ENCODE results near the gene SLC35G2.
"Not testable (repeated sequence)": the region's sequence is repeated elsewhere in the genome, so short reads cannot be mapped to it uniquely, and the experiment has no call there.

DNA sequence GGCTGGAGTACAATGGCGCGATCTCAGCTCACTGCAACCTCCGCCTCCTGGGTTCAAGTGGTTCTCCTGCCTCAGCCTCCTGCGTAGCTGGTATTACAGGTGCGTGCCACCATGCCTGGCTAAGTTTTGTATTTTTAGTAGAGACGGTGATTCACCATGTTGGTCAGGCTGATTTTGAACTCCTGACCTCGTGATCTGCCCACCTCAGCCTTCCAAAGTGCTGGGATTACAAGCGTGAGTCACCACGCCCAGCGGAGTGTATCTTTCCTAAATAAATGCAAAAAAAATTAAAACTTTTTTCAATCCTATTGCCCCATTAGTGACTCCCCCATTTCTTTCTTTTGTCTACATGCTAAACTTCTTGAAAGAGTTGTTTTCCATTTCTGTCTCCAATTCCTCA, 17.8 kb upstream of the SLC35G2 start:
- TF ChIP-seq, protein P1, sequence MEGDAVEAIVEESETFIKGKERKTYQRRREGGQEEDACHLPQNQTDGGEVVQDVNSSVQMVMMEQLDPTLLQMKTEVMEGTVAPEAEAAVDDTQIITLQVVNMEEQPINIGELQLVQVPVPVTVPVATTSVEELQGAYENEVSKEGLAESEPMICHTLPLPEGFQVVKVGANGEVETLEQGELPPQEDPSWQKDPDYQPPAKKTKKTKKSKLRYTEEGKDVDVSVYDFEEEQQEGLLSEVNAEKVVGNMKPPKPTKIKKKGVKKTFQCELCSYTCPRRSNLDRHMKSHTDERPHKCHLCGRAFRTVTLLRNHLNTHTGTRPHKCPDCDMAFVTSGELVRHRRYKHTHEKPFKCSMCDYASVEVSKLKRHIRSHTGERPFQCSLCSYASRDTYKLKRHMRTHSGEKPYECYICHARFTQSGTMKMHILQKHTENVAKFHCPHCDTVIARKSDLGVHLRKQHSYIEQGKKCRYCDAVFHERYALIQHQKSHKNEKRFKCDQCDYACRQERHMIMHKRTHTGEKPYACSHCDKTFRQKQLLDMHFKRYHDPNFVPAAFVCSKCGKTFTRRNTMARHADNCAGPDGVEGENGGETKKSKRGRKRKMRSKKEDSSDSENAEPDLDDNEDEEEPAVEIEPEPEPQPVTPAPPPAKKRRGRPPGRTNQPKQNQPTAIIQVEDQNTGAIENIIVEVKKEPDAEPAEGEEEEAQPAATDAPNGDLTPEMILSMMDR (IDR thresholded peaks at IDR 0.05; ENCODE audit: insufficient read depth, low read depth, low read length): not testable (repeated sequence)
- not testable (repeated sequence) for TF ChIP-seq EZH2 (IDR thresholded peaks at IDR 0.05; ENCODE audit: insufficient read depth, low read length)

Measured in astrocyte (in vitro differentiated cells and primary cell).